A549 (cell line): ENCODE results near the gene PTPRJ. TPM values are rescaled to one million over a fixed set of nuclear protein-coding genes. Genes with fewer than 3 reads are reported as not detected.

Experiments
- ATAC-seq, 2 experiments: fragments of 200-7000 bp in 1 of 2; fragments of >200 bp in 1 of 2; cut with Nextera tagmentation in 1 of 2; cut with Tn5 transposase in 1 of 2; 3 replicates each; pipeline versions ENCODE4 v1.8.0 to v1.9.1; 2018 to 2020; ENCODE audit warnings: mild to moderate bottlenecking in 1 of 2, moderate library complexity in 1 of 2
- CTCF ChIA-PET: fragments of 300-600 bp; sonication (Branson Sonifier 250); formaldehyde crosslinking; extraction: SDS; loops from one replicate; lab custom pipeline; 2021; ENCODE audit warnings: antibody characterized with exemption, inconsistent platforms; lab: Yijun Ruan, JAX
- POLR2A ChIA-PET: fragments of 350-600 bp; formaldehyde crosslinking; extraction: SDS; loops from one replicate; lab custom pipeline; 2021; ENCODE audit warnings: antibody characterized with exemption, inconsistent platforms; lab: Yijun Ruan, JAX
- DNase-seq, 2 experiments: peaks; one replicate each; pipeline versions ENCODE4 v3.0.0 to v3.0.0-alpha.2; 2011 to 2016; ENCODE audit warnings: low read depth in 1 of 2, low spot score in 1 of 2
- FAIRE-seq: peaks from 2 replicates; lab custom pipeline; 2011; peaks lifted over from hg19 to GRCh38; lab: Jason Lieb, UNC
- H3K27ac ChIP-seq, 2 experiments: fragments of >200 bp; sonication (Bioruptor Twin); formaldehyde crosslinking; 3 replicates each; pipeline ENCODE4 v1.5.1; 2016 to 2017
- H3K4me1 ChIP-seq: fragments of >200 bp; sonication (Bioruptor Twin); formaldehyde crosslinking; 3 replicates; pipeline ENCODE4 v1.6.1; 2016
- H3K4me2 ChIP-seq: fragments of >200 bp; sonication (Bioruptor Twin); formaldehyde crosslinking; 3 replicates; pipeline ENCODE4 v1.6.1; 2016
- H3K4me3 ChIP-seq: fragments of >200 bp; sonication (Bioruptor Twin); formaldehyde crosslinking; 3 replicates; pipeline ENCODE4 v1.5.1; 2016
- H3K9me3 ChIP-seq: fragments of >200 bp; sonication (Bioruptor Twin); formaldehyde crosslinking; 3 replicates; pipeline ENCODE4 v1.6.1; 2016
- BCL3 ChIP-seq: fragments of >200 bp; sonication (Bioruptor Twin); formaldehyde crosslinking; IDR thresholded peaks from 3 replicates; pipeline ENCODE4 v1.6.1; 2016
- CBX8 ChIP-seq: fragments of 200-600 bp; sonication (generic); IDR thresholded peaks from 2 replicates; pipeline ENCODE4 v1.6.1; 2016
- CHD2 ChIP-seq: fragments of 150-350 bp; IDR thresholded peaks from 2 replicates; pipeline ENCODE4 v1.6.1; 2014; ENCODE audit warnings: low read length; ENCODE audit not compliant: partially characterized antibody
- CHD4 ChIP-seq: fragments of 200-600 bp; sonication (generic); IDR thresholded peaks from 2 replicates; pipeline ENCODE4 v1.6.1; 2016; ENCODE audit warnings: antibody characterized with exemption, mild to moderate bottlenecking, borderline replicate concordance
- CTCF ChIP-seq: fragments of >200 bp; sonication (Bioruptor Twin); formaldehyde crosslinking; IDR thresholded peaks from 3 replicates; pipeline ENCODE4 v1.5.1; 2016
- EHF ChIP-seq: fragments of 250-450 bp; sonication (Bioruptor Pico); IDR thresholded peaks from 2 replicates; pipeline ENCODE4 v1.5.0; 2020; ENCODE audit warnings: mild to moderate bottlenecking
- ELK1 ChIP-seq: fragments of 150-350 bp; IDR thresholded peaks from 2 replicates; pipeline ENCODE4 v1.6.1; 2014; ENCODE audit warnings: low read depth, mild to moderate bottlenecking, low read length
- FOSB ChIP-seq: fragments of 250-450 bp; sonication (Bioruptor Pico); IDR thresholded peaks from 2 replicates; pipeline ENCODE4 v1.5.0; 2020; ENCODE audit warnings: mild to moderate bottlenecking, moderate library complexity
- GATA3 ChIP-seq: IDR thresholded peaks from 2 replicates; pipeline ENCODE4 v1.6.1; 2012; ENCODE audit warnings: borderline replicate concordance
- HMGXB4 ChIP-seq: fragments of 250-450 bp; sonication (Bioruptor Pico); IDR thresholded peaks from 2 replicates; pipeline ENCODE4 v1.5.0; 2021; ENCODE audit warnings: mild to moderate bottlenecking, moderate library complexity, borderline replicate concordance
- MAX ChIP-seq: IDR thresholded peaks from 2 replicates; pipeline ENCODE4 v1.6.1; 2012
- NFE2L2 ChIP-seq: fragments of 150-350 bp; conservative IDR thresholded peaks from 2 replicates; pipeline ENCODE4 v1.6.1; 2014; ENCODE audit warnings: low read length
- RAD21 ChIP-seq, 2 experiments: fragments of >200 bp in 1 of 2; sonication (Bioruptor Twin) in 1 of 2; formaldehyde crosslinking in 1 of 2; IDR thresholded peaks in 1 of 2; conservative IDR thresholded peaks in 1 of 2; 2 replicates in 1 of 2; 3 replicates in 1 of 2; pipeline ENCODE4 v1.6.1; 2012 to 2018; ENCODE audit warnings: inconsistent platforms in 1 of 2
- RARB ChIP-seq: fragments of 250-450 bp; sonication (Bioruptor Pico); IDR thresholded peaks from 2 replicates; pipeline ENCODE4 v1.8.0; 2021; ENCODE audit warnings: mild to moderate bottlenecking, moderate library complexity
- RCOR1 ChIP-seq: fragments of 150-350 bp; IDR thresholded peaks from 2 replicates; pipeline ENCODE4 v1.6.1; 2014; ENCODE audit warnings: antibody characterized with exemption, low read length, low read depth
- SMC3 ChIP-seq: fragments of >200 bp; sonication (Bioruptor Twin); formaldehyde crosslinking; IDR thresholded peaks from 3 replicates; pipeline ENCODE4 v1.6.1; 2018; ENCODE audit warnings: inconsistent platforms
- SREBF2 ChIP-seq: fragments of 450-650 bp; IDR thresholded peaks from 2 replicates; pipeline ENCODE4 v1.6.1; 2014; ENCODE audit warnings: mild to moderate bottlenecking, moderate library complexity
- TP53 ChIP-seq: fragments of 250-450 bp; sonication (Bioruptor Pico); IDR thresholded peaks from 2 replicates; pipeline ENCODE4 v1.5.0; 2021; ENCODE audit warnings: mild to moderate bottlenecking, moderate library complexity
- ZSCAN20 ChIP-seq: fragments of 250-450 bp; sonication (Bioruptor Pico); IDR thresholded peaks from 2 replicates; pipeline ENCODE4 v1.8.0; 2022; ENCODE audit warnings: mild to moderate bottlenecking, moderate library complexity
- WGBS: methylation state at CpG from one replicate; pipeline ENCODE4 v1.1.6; 2017; ENCODE audit errors: missing lambda C conversion rate; 5-methylcytosine and 5-hydroxymethylcytosine counted together
- polyA plus RNA-seq, 4 experiments: library from polyadenylated mRNA; depleted of rRNA in 3 of 4; stranded (reverse); fragments of >200 nt; fragmentation: RNase III in 1 of 4; extraction: RNeasy Plus Mini Kit Qiagen cat#74134 plus additional on column Dnase treatment in 1 of 4; gene quantifications; 2 replicates in 3 of 4; 3 replicates in 1 of 4; pipeline ENCODE4 v1.2.3, GENCODE V29; 2011 to 2017

Gene PTPRJ
- polyA plus RNA-seq, 2 of the 4 experiments (the other 2 are of a cell fraction), result 30.3 to 50.5 TPM

GRCh38 chr11:48109046-48109666 is 128.8 kb downstream of the PTPRJ start:
- ATAC-seq (peak; percentile 59 to 64), DNase-seq (peak; percentile 65 to 71), FAIRE-seq (no peak)
- peak overlapping the region; percentile 91 for H3K4me2 ChIP-seq
- peak overlapping the region; percentile 82 to 89 for H3K27ac ChIP-seq
- ChIA-PET POLR2A (interaction anchor here (0.6 to 0.9 kb wide), 2 partner anchors 129 to 163 kb away, joined by 3 read pairs; partner anchors contain the start of gene PTPRJ), CTCF (interaction anchor here (0.6 to 20.1 kb wide), 49 partner anchors 8 to 319 kb away, joined by 3 to 478 read pairs (median 4); no protein-coding TSS in a partner anchor)
- H3K4me1 ChIP-seq, result peaks cover 74% of the 10 kb centered on the region
- peaks cover 3% of the 10 kb centered on the region for H3K9me3 ChIP-seq
- TF ChIP-seq CTCF (peak; percentile 54), ELK1 (no peak), EHF (no peak), HMGXB4 (CRISPR knock-in tag) (no peak), RARB (CRISPR knock-in tag) (no peak), FOSB (CRISPR knock-in tag) (no peak), SMC3 (peak; percentile 58), RAD21 (conservative IDR thresholded peaks at IDR 0.05 in 1 of 2, IDR thresholded peaks at IDR 0.05 in 1 of 2) (peak; percentile 54 to 62; a peak in 4 of 5 replicates)
- peak overlapping the region; percentile 34 for H3K4me3 ChIP-seq
- WGBS, result 83% methylated on average over 5 of the region's 5 CpGs

GRCh38 chr11:48110509-48110766 is 130.1 kb downstream of the PTPRJ start:
- Histone ChIP-seq H3K4me1 (peaks cover 61% of the 10 kb centered on the region), H3K27ac (peak overlapping the region; percentile 82 to 89), H3K9me3 (peaks cover 16% of the 10 kb centered on the region), H3K4me3 (peak overlapping the region; percentile 19; the same call in 1 of the 3 replicates)
- DNase-seq (no peak), FAIRE-seq (no peak), ATAC-seq (no peak)
- CTCF ChIA-PET, result interaction anchor here (0.6 to 20.1 kb wide), 15 partner anchors 10 to 500 kb away, joined by 3 to 478 read pairs (median 5); no protein-coding TSS in a partner anchor
- 50% methylated on average over 2 of the region's 2 CpGs for WGBS
- no peak for TF ChIP-seq ELK1
- no peak for TF ChIP-seq CBX8
- no peak for TF ChIP-seq ZSCAN20 (CRISPR knock-in tag)
- TF ChIP-seq CHD4, result no peak
- TF ChIP-seq BCL3, result no peak
- TF ChIP-seq SREBF2, result no peak
- no peak for TF ChIP-seq TP53
- no peak for TF ChIP-seq RCOR1
- TF ChIP-seq MAX, result no peak
- TF ChIP-seq GATA3, result no peak
- no peak for TF ChIP-seq CHD2
- TF ChIP-seq NFE2L2, result no peak
- TF ChIP-seq, all 56 proteins: peak for 0
- POLR2A ChIA-PET, result no interaction called here
- peak overlapping the region; percentile 91 for H3K4me2 ChIP-seq
